Liver (tissue), 9 donors: ENCODE data around the gene TEX29. TPM values are rescaled to one million over a fixed set of nuclear protein-coding genes. Genes with fewer than 3 reads are reported as not detected.

Experiments used
- DNase-seq: peaks from one replicate; pipeline ENCODE4 v3.0.0-alpha.2; 2017; ENCODE audit warnings: low spot score
- H3K27ac ChIP-seq, 2 donors: one replicate each; pipeline ENCODE4 v1.7.0; 2013; ENCODE audit warnings: inconsistent platforms in 2 of 2, low read length in 2 of 2, control low read depth in 1 of 2, low read depth in 1 of 2, mild to moderate bottlenecking in 1 of 2
- H3K27me3 ChIP-seq, 4 donors: one replicate each; pipeline versions ENCODE4 v1.6.1 to v1.7.0; 2013; ENCODE audit warnings: low read length in 3 of 4, inconsistent platforms in 1 of 4, mild to moderate bottlenecking in 1 of 4, moderate library complexity in 1 of 4; ENCODE audit not compliant: control insufficient read depth in 4 of 4, insufficient read depth in 4 of 4
- H3K36me3 ChIP-seq, 4 donors: one replicate each; pipeline versions ENCODE4 v1.6.1 to v1.7.0; 2013; ENCODE audit warnings: low read length in 3 of 4, mild to moderate bottlenecking in 3 of 4, low read depth in 1 of 4, moderate library complexity in 1 of 4; ENCODE audit not compliant: control insufficient read depth in 4 of 4, insufficient read depth in 3 of 4
- H3K4me1 ChIP-seq, 4 donors: one replicate each; pipeline versions ENCODE4 v1.6.1 to v1.7.0; 2013; ENCODE audit warnings: low read length in 3 of 4, mild to moderate bottlenecking in 3 of 4, moderate library complexity in 1 of 4; ENCODE audit not compliant: control insufficient read depth in 4 of 4, insufficient read depth in 4 of 4
- H3K4me3 ChIP-seq, 3 donors: one replicate each; pipeline versions ENCODE4 v1.6.1 to v1.7.0; 2013; ENCODE audit warnings: low read length in 3 of 3, control low read depth in 1 of 3, low read depth in 1 of 3, mild to moderate bottlenecking in 1 of 3
- H3K9ac ChIP-seq, 2 donors: one replicate each; pipeline ENCODE4 v1.7.0; 2013; ENCODE audit warnings: low read length in 2 of 2, mild to moderate bottlenecking in 2 of 2, moderate library complexity in 2 of 2, control low read depth in 1 of 2, low read depth in 1 of 2
- H3K9me3 ChIP-seq, 4 donors: one replicate each; pipeline versions ENCODE4 v1.6.1 to v1.7.0; 2013; ENCODE audit warnings: low read length in 3 of 4; ENCODE audit not compliant: control insufficient read depth in 4 of 4
- ATF3 ChIP-seq: IDR thresholded peaks from 2 replicates; pipeline ENCODE4 v1.6.1; 2016; ENCODE audit warnings: antibody characterized with exemption
- CTCF ChIP-seq: fragments of 150-350 bp; IDR thresholded peaks from 2 replicates; pipeline ENCODE4 v1.5.1; 2017; ENCODE audit warnings: improper control_type of control experiment, low read depth, low read length; ENCODE audit not compliant: missing input control
- EGR1 ChIP-seq, 2 donors: IDR thresholded peaks; 2 replicates each; pipeline ENCODE4 v1.6.1; 2016 to 2018; ENCODE audit warnings: antibody characterized with exemption in 2 of 2, low read depth in 2 of 2
- FOXA1 ChIP-seq: IDR thresholded peaks from 2 replicates; pipeline ENCODE4 v1.6.1; 2016; ENCODE audit warnings: antibody characterized with exemption
- FOXA2 ChIP-seq: IDR thresholded peaks from 2 replicates; pipeline ENCODE4 v1.6.1; 2016; ENCODE audit warnings: antibody characterized with exemption
- GABPA ChIP-seq, 2 donors: IDR thresholded peaks in 1 of 2; conservative IDR thresholded peaks in 1 of 2; 2 replicates each; pipeline ENCODE4 v1.6.1; 2016; ENCODE audit warnings: antibody characterized with exemption in 2 of 2, mild to moderate bottlenecking in 1 of 2, moderate library complexity in 1 of 2
- HNF4A ChIP-seq, 2 donors: conservative IDR thresholded peaks; 2 replicates each; pipeline ENCODE4 v1.6.1; 2016; ENCODE audit warnings: antibody characterized with exemption in 2 of 2, mild to moderate bottlenecking in 2 of 2
- HNF4G ChIP-seq: IDR thresholded peaks from 2 replicates; pipeline ENCODE4 v1.6.1; 2016; ENCODE audit warnings: antibody characterized with exemption
- MAX ChIP-seq: IDR thresholded peaks from 2 replicates; pipeline ENCODE4 v1.6.1; 2016; ENCODE audit warnings: antibody characterized with exemption
- NR2F2 ChIP-seq: IDR thresholded peaks from 2 replicates; pipeline ENCODE4 v1.6.1; 2016; ENCODE audit warnings: antibody characterized with exemption
- RAD21 ChIP-seq, 2 donors: IDR thresholded peaks; 2 replicates each; pipeline ENCODE4 v1.6.1; 2016; ENCODE audit warnings: antibody characterized with exemption in 2 of 2, mild to moderate bottlenecking in 2 of 2
- REST ChIP-seq: IDR thresholded peaks from 2 replicates; pipeline ENCODE4 v1.6.1; 2016; ENCODE audit warnings: antibody characterized with exemption, mild to moderate bottlenecking
- RXRA ChIP-seq, 2 donors: IDR thresholded peaks; 2 replicates each; pipeline ENCODE4 v1.6.1; 2017 to 2018; ENCODE audit warnings: antibody characterized with exemption in 2 of 2, mild to moderate bottlenecking in 1 of 2
- SP1 ChIP-seq: IDR thresholded peaks from 2 replicates; pipeline ENCODE4 v1.6.1; 2018; ENCODE audit warnings: antibody characterized with exemption, mild to moderate bottlenecking
- ZBTB33 ChIP-seq: IDR thresholded peaks from 2 replicates; pipeline ENCODE4 v1.6.1; 2016; ENCODE audit warnings: antibody characterized with exemption
- WGBS: extraction: QIAGEN DNeasy Blood & Tissue Kit; methylation state at CpG from one replicate; pipeline ENCODE4 v1.1.7; 2013; 5-methylcytosine and 5-hydroxymethylcytosine counted together
- polyA plus RNA-seq, 2 donors: library from polyadenylated mRNA; stranded (reverse) in 1 of 2; unstranded in 1 of 2; fragments of 200-250 nt in 1 of 2; fragments of >200 nt in 1 of 2; fragmentation: Nextera tagmentation in 1 of 2; extraction: Ambion mirVana in 1 of 2; gene quantifications; one replicate each; pipeline versions ENCODE4 v1.2.1 to v1.2.3, GENCODE V29; 2013 to 2015
- total RNA-seq, 2 donors: library from RNA; depleted of rRNA; stranded (reverse); fragments of >200 nt; gene quantifications; one replicate each; pipeline ENCODE4 v1.2.3, GENCODE V29; 2014
- donor health status: healthy.
- donor health status: healthy.
- donor health status: healthy.
- donor health status: healthy.
- donor health status: healthy.

TEX29 gene
- total and polyA plus RNA-seq, 4 donors: 0.17 TPM; not detected in 3

GRCh38 chr13:111387026-111387871 lies 66.8 kb downstream of the TEX29 start:
- no peak overlapping the region for H3K9ac ChIP-seq
- no peaks in the 10 kb centered on the region for H3K36me3 ChIP-seq
- H3K4me3 ChIP-seq: no peak overlapping the region
- H3K27me3 ChIP-seq: peaks cover 0 to 4% (median 2%) of the 10 kb centered on the region in 4 donors
- no peak for TF ChIP-seq FOXA1
- no peak for TF ChIP-seq CTCF
- TF ChIP-seq HNF4G: no peak
- no peak for TF ChIP-seq HNF4A (conservative IDR thresholded peaks at IDR 0.05)
- TF ChIP-seq RXRA (IDR thresholded peaks at IDR 0.05): no peak
- TF ChIP-seq NR2F2: no peak
- TF ChIP-seq ZBTB33: no peak
- TF ChIP-seq SP1: no peak
- TF ChIP-seq REST: no peak
- no peak for TF ChIP-seq MAX
- no peak for TF ChIP-seq ATF3
- TF ChIP-seq FOXA2: no peak
- 85% methylated on average over 24 of the region's 24 CpGs for WGBS
- peak; percentile 12 for DNase-seq
- no peaks in the 10 kb centered on the region for H3K4me1 ChIP-seq
- no peak overlapping the region for H3K27ac ChIP-seq
- H3K9me3 ChIP-seq: no peaks in the 10 kb centered on the region

- WGBS: 74% methylated on average over 18 of the region's 18 CpGs
- peaks cover 0 to 4% (median 2%) of the 10 kb centered on the region in 4 donors for H3K27me3 ChIP-seq
- H3K36me3 ChIP-seq: no peaks in the 10 kb centered on the region
- H3K9me3 ChIP-seq: no peaks in the 10 kb centered on the region
- H3K27ac ChIP-seq: no peak overlapping the region
- H3K4me1 ChIP-seq: no peaks in the 10 kb centered on the region
- peak; percentile 13 for DNase-seq
- no peak overlapping the region for H3K4me3 ChIP-seq
- no peak overlapping the region for H3K9ac ChIP-seq
- TF ChIP-seq EGR1 (IDR thresholded peaks at IDR 0.05; ENCODE audit: low read depth in 2 of 2): no peak
- TF ChIP-seq CTCF: no peak
- TF ChIP-seq SP1: no peak
- TF ChIP-seq NR2F2: no peak
- no peak for TF ChIP-seq HNF4A (conservative IDR thresholded peaks at IDR 0.05)
- no peak for TF ChIP-seq HNF4G
- no peak for TF ChIP-seq RAD21 (IDR thresholded peaks at IDR 0.05)
- no peak for TF ChIP-seq FOXA2
- TF ChIP-seq GABPA (IDR thresholded peaks at IDR 0.05 in 1 of 2, conservative IDR thresholded peaks at IDR 0.05 in 1 of 2): no peak
- no peak for TF ChIP-seq ATF3
These were observed 67.6 kb downstream of the TEX29 start for GRCh38 chr13:111387945-111388600.
